Activated naive CD4-positive, alpha-beta T cell treated with anti-CD3 and anti-CD28 coated beads, Interleukin-2, amount 50 U/mL, for 24 hours (primary cell): ENCODE results near the gene SHCBP1.
"Not testable (repeated sequence)": the region's sequence is repeated elsewhere in the genome, so short reads cannot be mapped to it uniquely, and the experiment has no call there.

Source experiments
- H3K27ac Mint-ChIP-seq: one replicate; pipeline ENCODE4 v1.8.0; 2021; ENCODE audit warnings: mild to moderate bottlenecking, mixed read lengths
- H3K27me3 Mint-ChIP-seq: one replicate; pipeline ENCODE4 v1.8.0; 2021; ENCODE audit warnings: mixed read lengths
- H3K36me3 Mint-ChIP-seq: one replicate; pipeline ENCODE4 v1.8.0; 2021; ENCODE audit warnings: mixed read lengths
- H3K4me1 Mint-ChIP-seq: one replicate; pipeline ENCODE4 v1.8.0; 2021; ENCODE audit warnings: mixed read lengths
- H3K4me3 Mint-ChIP-seq: one replicate; pipeline ENCODE4 v1.8.0; 2021; ENCODE audit warnings: mild to moderate bottlenecking, mixed read lengths
- H3K9me3 Mint-ChIP-seq: one replicate; pipeline ENCODE4 v1.8.0; 2021; ENCODE audit warnings: mixed read lengths

The SHCBP1 gene

GRCh38 chr16:46623707-46624106 is 2.5 kb upstream of the SHCBP1 start:
- not testable (repeated sequence) for H3K36me3 Mint-ChIP-seq
- peaks cover 16% of the 10 kb centered on the region for H3K4me1 Mint-ChIP-seq

GRCh38 chr16:46623246-46623645 is 2.1 kb upstream of the SHCBP1 start:
- H3K4me1 Mint-ChIP-seq = peaks cover 16% of the 10 kb centered on the region
- H3K27me3 Mint-ChIP-seq, H3K9me3 Mint-ChIP-seq, H3K36me3 Mint-ChIP-seq, H3K4me3 Mint-ChIP-seq, H3K27ac Mint-ChIP-seq: not testable (repeated sequence)

More at GRCh38 chr16:46623707-46624106, 2.5 kb upstream of the SHCBP1 start:
- H3K27ac Mint-ChIP-seq, H3K9me3 Mint-ChIP-seq, H3K4me3 Mint-ChIP-seq, H3K27me3 Mint-ChIP-seq: not testable (repeated sequence)

DNA sequence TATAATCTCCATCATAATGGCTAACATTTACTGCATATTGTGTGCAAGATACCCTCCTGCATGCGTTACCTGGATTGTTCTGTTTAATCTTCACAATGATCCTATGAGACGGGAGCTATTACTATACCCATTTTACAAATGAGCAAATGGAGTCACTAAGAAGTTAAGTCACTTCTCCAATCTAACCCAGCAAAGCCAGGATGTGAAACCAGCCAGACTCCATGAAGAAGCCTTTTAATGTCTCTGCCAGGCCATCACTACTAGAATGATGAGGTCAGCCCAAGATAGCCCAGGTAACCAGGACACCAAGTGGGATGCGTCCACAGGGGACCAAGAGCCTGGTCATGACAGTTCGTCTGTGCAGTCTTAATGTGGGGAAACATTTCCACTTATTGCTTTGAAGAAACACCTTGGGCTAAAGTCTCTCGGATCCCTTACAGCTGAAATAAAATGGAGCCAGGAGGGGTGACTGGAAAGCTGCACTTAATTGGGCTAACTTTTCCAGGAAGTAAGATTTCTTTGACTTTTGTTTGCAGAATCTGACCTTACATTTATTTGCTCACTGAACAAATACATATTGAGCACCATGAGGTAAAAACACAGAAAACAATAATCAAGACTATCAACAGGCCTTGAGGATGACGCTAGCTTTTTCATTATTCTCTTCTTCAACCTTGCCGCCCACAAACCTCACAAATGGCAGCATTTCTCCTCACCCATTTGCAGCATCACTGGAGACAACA is 926 bp upstream of the SHCBP1 start:
- Mint-ChIP-seq H3K9me3 (no peaks in the 10 kb centered on the region), H3K36me3 (no peaks in the 10 kb centered on the region), H3K27me3 (no peaks in the 10 kb centered on the region), H3K4me1 (peaks cover 16% of the 10 kb centered on the region), H3K27ac (no peak overlapping the region), H3K4me3 (peak overlapping the region; percentile 90)

DNA sequence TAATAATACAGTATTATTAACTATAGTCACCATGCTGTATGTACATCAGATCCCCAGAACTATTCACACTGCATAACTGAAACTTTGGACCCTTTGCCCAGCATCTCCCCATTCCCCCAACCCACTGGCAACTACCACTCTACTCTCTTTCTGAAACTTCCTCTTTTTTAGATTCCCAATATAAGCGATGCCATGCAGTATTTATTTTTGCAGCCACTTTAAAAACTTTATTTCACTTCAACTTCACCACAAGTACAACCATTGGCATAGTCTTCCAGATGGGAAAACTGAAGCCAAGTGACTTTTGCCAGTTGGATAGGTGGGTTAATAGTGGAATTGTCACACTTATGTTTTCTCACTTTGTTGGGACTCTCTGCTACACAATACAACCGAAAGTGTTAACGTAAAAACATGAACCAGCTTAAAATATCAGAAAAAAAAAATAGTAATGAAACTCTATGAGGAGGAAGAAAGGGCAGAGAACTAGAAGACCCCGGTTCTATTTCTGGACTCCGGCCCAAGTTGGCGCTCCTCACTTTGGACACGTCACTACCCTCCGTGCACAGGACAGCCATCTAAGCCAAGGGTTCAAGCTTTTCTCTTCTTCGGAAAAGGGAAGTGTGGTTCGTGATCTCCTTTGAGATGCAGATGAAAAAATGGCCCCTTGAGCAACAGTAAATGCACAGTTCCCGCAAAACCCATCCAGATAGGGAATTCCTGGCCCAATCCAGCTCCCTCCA is 743 bp downstream of the SHCBP1 start:
- H3K27me3 Mint-ChIP-seq = no peaks in the 10 kb centered on the region
- no peaks in the 10 kb centered on the region for H3K9me3 Mint-ChIP-seq
- no peaks in the 10 kb centered on the region for H3K36me3 Mint-ChIP-seq
- H3K4me1 Mint-ChIP-seq = peaks cover 16% of the 10 kb centered on the region
- H3K27ac Mint-ChIP-seq = no peak overlapping the region
- H3K4me3 Mint-ChIP-seq = peak overlapping the region; percentile 90

GRCh38 chr16:46618516-46618915 is 2.7 kb downstream of the SHCBP1 start:
- Mint-ChIP-seq H3K4me1 (peaks cover 16% of the 10 kb centered on the region), H3K36me3 (no peaks in the 10 kb centered on the region), H3K27me3 (no peaks in the 10 kb centered on the region), H3K27ac (no peak overlapping the region), H3K9me3 (no peaks in the 10 kb centered on the region), H3K4me3 (no peak overlapping the region)

- H3K27me3 Mint-ChIP-seq = no peaks in the 10 kb centered on the region
- no peaks in the 10 kb centered on the region for H3K4me1 Mint-ChIP-seq
These were observed 7.2 kb downstream of the SHCBP1 start for GRCh38 chr16:46614006-46614405.

GRCh38 chr16:46613352-46613751 is 7.8 kb downstream of the SHCBP1 start:
- Mint-ChIP-seq H3K9me3 (no peaks in the 10 kb centered on the region), H3K36me3 (no peaks in the 10 kb centered on the region), H3K27me3 (no peaks in the 10 kb centered on the region), H3K4me3 (no peak overlapping the region), H3K27ac (no peak overlapping the region), H3K4me1 (no peaks in the 10 kb centered on the region)

More at GRCh38 chr16:46614006-46614405, 7.2 kb downstream of the SHCBP1 start:
- Mint-ChIP-seq H3K4me3 (no peak overlapping the region), H3K36me3 (no peaks in the 10 kb centered on the region), H3K27ac (no peak overlapping the region), H3K9me3 (no peaks in the 10 kb centered on the region)

- Mint-ChIP-seq H3K4me1 (no peaks in the 10 kb centered on the region), H3K27me3 (no peaks in the 10 kb centered on the region), H3K27ac (no peak overlapping the region), H3K4me3 (no peak overlapping the region), H3K36me3 (no peaks in the 10 kb centered on the region), H3K9me3 (no peaks in the 10 kb centered on the region)
These were observed 9.1 kb downstream of the SHCBP1 start for GRCh38 chr16:46612121-46612520.

- Mint-ChIP-seq H3K27me3 (no peaks in the 10 kb centered on the region), H3K4me1 (no peaks in the 10 kb centered on the region), H3K4me3 (no peak overlapping the region), H3K27ac (no peak overlapping the region), H3K36me3 (no peaks in the 10 kb centered on the region), H3K9me3 (no peaks in the 10 kb centered on the region)
These were observed 13.7 kb downstream of the SHCBP1 start for GRCh38 chr16:46607529-46607928.

DNA sequence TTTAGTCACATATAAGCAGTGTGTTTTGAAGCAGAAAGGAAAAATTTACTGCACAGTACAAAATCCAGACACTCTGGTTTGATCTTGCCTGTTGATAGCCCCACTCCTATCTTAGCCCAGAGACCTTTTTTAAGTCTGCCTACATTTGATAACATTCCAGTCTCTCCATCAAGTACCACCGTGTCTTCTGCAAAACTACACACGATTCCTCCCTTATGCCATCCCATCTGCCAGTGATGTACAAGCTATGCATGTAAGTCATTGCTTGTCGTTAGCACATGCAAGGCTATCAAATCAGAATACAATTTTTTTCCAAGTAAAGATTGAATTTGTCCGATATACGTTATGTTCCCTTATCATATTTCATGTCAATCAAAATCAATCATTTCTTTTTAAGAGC is 14.9 kb downstream of the SHCBP1 start:
- Mint-ChIP-seq H3K4me1 (no peaks in the 10 kb centered on the region), H3K27ac (no peak overlapping the region), H3K27me3 (no peaks in the 10 kb centered on the region), H3K36me3 (no peaks in the 10 kb centered on the region), H3K4me3 (no peak overlapping the region), H3K9me3 (no peaks in the 10 kb centered on the region)

DNA sequence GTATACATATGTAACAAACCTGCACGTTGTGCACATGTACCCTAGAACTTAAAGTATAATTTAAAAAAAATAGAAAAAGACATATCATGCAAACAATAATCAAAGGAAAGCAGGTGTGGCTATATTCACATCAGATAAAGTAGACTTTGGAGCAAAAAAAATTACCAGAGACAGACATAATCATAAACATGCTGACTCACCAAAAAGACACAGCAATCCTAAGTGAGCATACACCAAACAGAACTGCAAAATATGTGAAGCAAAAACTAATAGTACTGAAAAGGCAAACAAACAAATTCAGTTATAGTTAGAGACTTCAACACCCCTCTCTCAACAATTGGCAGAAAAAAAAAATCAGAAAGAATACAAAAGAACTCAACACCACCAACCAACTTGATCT is 29.9 kb downstream of the SHCBP1 start:
- Mint-ChIP-seq H3K27ac (no peak overlapping the region), H3K4me3 (no peak overlapping the region), H3K9me3 (peaks cover 17% of the 10 kb centered on the region), H3K4me1 (no peaks in the 10 kb centered on the region), H3K36me3 (peaks cover 10% of the 10 kb centered on the region), H3K27me3 (no peaks in the 10 kb centered on the region)

DNA sequence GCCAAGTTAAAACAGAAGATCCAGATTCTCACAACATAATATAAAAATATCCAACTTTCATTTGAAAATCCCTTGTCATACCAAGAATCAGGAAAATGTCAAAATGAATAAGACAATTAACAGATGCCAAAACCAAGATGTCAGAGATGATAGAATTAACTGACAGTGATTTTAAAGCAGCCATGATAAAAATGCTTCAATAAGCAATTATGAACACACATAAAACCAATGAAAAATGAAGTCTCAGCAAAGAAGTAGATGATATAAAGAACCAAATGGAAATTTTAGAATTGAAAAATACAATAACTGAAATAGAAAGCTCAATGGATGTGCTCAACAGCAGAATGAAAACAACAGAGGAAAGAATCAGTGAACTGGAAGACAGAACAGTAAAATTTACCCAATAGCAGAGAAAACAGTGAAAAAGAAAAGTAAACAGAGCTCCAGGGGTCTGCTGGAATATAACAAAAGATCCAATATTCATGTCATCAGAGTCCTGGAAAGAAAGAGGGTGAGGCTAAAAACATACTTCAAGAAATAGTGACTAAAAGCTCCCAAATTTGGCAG is 35.1 kb downstream of the SHCBP1 start:
- H3K4me3 Mint-ChIP-seq = no peak overlapping the region
- peaks cover 18% of the 10 kb centered on the region for H3K36me3 Mint-ChIP-seq
- H3K27me3 Mint-ChIP-seq = no peaks in the 10 kb centered on the region
- no peak overlapping the region for H3K27ac Mint-ChIP-seq
- peaks cover 23% of the 10 kb centered on the region for H3K9me3 Mint-ChIP-seq
- no peaks in the 10 kb centered on the region for H3K4me1 Mint-ChIP-seq

DNA sequence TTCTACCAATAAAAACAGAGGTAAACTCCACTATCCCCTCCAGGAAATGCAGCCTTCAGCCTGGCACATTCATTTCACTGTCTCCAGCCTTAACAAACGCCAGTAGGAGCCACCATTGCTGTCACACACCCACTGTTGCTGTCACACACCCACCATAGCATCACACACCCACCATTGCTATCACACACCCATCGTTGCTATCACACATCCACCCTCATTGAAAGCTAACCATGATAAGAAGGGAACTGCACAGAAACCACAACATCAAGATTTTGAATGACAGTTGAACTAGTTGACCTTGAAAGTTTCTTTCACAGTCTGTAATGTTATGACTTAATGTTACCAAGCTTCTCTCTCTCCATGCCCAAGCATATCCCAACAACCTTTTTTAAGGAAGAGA is 38.1 kb downstream of the SHCBP1 start:
- H3K27ac Mint-ChIP-seq = no peak overlapping the region
- peaks cover 23% of the 10 kb centered on the region for H3K9me3 Mint-ChIP-seq
- no peaks in the 10 kb centered on the region for H3K27me3 Mint-ChIP-seq
- H3K4me3 Mint-ChIP-seq = no peak overlapping the region
- H3K36me3 Mint-ChIP-seq = peaks cover 18% of the 10 kb centered on the region
- H3K4me1 Mint-ChIP-seq = no peaks in the 10 kb centered on the region

- H3K9me3 Mint-ChIP-seq = peaks cover 16% of the 10 kb centered on the region
- no peaks in the 10 kb centered on the region for H3K4me1 Mint-ChIP-seq
- H3K36me3 Mint-ChIP-seq = peaks cover 15% of the 10 kb centered on the region
- H3K27ac Mint-ChIP-seq = no peak overlapping the region
- no peak overlapping the region for H3K4me3 Mint-ChIP-seq
- H3K27me3 Mint-ChIP-seq = no peaks in the 10 kb centered on the region
These were observed 38.9 kb downstream of the SHCBP1 start for GRCh38 chr16:46582313-46582712.

DNA sequence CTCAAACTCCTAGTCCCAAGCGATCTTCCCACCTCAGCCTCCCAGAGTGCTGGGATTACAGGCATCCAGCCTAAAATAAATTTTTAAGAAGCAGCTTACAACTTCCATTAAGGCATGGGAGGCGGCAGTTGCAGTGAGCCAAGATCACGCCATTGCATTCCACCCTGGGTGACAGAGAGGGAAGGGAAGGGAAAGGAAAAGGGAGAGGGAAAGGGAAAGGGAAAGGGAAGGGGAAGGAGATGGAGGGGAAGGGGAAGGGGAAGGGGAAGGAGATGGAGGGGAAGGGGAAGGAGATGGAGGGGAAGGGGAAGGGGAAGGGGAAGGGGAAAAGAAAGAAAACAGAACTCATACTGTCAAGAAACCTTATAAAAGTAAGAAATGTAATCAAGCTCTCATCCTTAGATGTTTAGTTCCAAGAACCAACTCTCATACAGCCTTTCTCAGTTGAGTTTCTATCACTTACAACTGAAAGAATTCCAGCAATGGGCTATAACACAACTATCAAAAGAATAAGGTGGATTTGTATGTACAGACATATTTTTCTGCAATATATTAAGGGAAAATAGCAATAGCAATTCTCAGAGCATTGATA is 43.1 kb downstream of the SHCBP1 start:
- no peak overlapping the region for H3K4me3 Mint-ChIP-seq
- no peaks in the 10 kb centered on the region for H3K27me3 Mint-ChIP-seq
- H3K36me3 Mint-ChIP-seq = no peaks in the 10 kb centered on the region
- no peaks in the 10 kb centered on the region for H3K4me1 Mint-ChIP-seq
- no peak overlapping the region for H3K27ac Mint-ChIP-seq
- no peaks in the 10 kb centered on the region for H3K9me3 Mint-ChIP-seq

GRCh38 chr16:46573834-46574159 is 47.4 kb downstream of the SHCBP1 start:
- no peak overlapping the region for H3K4me3 Mint-ChIP-seq
- no peaks in the 10 kb centered on the region for H3K4me1 Mint-ChIP-seq
- no peaks in the 10 kb centered on the region for H3K36me3 Mint-ChIP-seq
- H3K27ac Mint-ChIP-seq = no peak overlapping the region
- peaks cover 3% of the 10 kb centered on the region for H3K27me3 Mint-ChIP-seq
- no peaks in the 10 kb centered on the region for H3K9me3 Mint-ChIP-seq
